Suprapubic skin (tissue), 4 donors: ENCODE results near the gene MRPL9.

Source experiments
- CTCF ChIP-seq, 2 donors: fragments of 200-600 bp in 1 of 2; fragments of 450-650 bp in 1 of 2; sonication (generic) in 1 of 2; IDR thresholded peaks; one replicate each; pipeline ENCODE4 v1.5.1; 2016 to 2019; ENCODE audit warnings: antibody characterized with exemption in 2 of 2, mild to moderate bottlenecking in 1 of 2, moderate library complexity in 1 of 2
- EP300 ChIP-seq: sonication (generic); formaldehyde crosslinking; IDR thresholded peaks from one replicate; pipeline ENCODE4 v1.6.1; 2017; ENCODE audit warnings: antibody characterized with exemption
- POLR2A ChIP-seq, 2 donors: fragments of 450-650 bp; IDR thresholded peaks; one replicate each; pipeline ENCODE4 v1.6.1; 2017; ENCODE audit warnings: antibody characterized with exemption in 2 of 2, mild to moderate bottlenecking in 2 of 2, moderate library complexity in 2 of 2
- POLR2AphosphoS5 ChIP-seq, 3 donors: sonication (generic); formaldehyde crosslinking; IDR thresholded peaks; one replicate each; pipeline ENCODE4 v1.6.1; 2017; ENCODE audit warnings: antibody characterized with exemption in 3 of 3

GRCh38 chr1:151715726-151716404 lies 47.4 kb downstream of the MRPL9 start:
- no peak for TF ChIP-seq POLR2AphosphoS5 (IDR thresholded peaks at IDR 0.05)
- no peak for TF ChIP-seq CTCF (IDR thresholded peaks at IDR 0.05)
- no peak for TF ChIP-seq POLR2A (IDR thresholded peaks at IDR 0.05)
- TF ChIP-seq EP300 = no peak
